HEK293 (cell line): ENCODE measurements around the gene CHD8.
A peak's percentile ranks its signal among the peaks of the same experiment; 100 is the strongest.

Source experiments
- CTCF ChIA-PET: fragments of 350-600 bp; formaldehyde crosslinking; extraction: SDS; loops from one replicate; lab custom pipeline; 2021; ENCODE audit warnings: antibody characterized with exemption; lab: Yijun Ruan, JAX
- POLR2A ChIA-PET: fragments of 300-600 bp; formaldehyde crosslinking; extraction: SDS; loops from one replicate; lab custom pipeline; 2020; ENCODE audit warnings: antibody characterized with exemption, inconsistent platforms; lab: Yijun Ruan, JAX
- H3K27ac ChIP-seq: fragments of 200-500 bp; sonication (Bioruptor generic); 2 replicates; pipeline ENCODE4 v1.5.1; 2014; ENCODE audit warnings: low read depth, low read length, control low read depth, inconsistent platforms; ENCODE audit errors: extremely low read depth
- H3K36me3 ChIP-seq, 2 experiments: fragments of 200-500 bp in 1 of 2; sonication (Bioruptor generic) in 1 of 2; 1 replicate in 1 of 2; 2 replicates in 1 of 2; pipeline ENCODE4 v1.5.1; 2014 to 2017; ENCODE audit warnings: inconsistent platforms in 2 of 2, low read length in 2 of 2; ENCODE audit not compliant: control insufficient read depth in 2 of 2, insufficient read depth in 1 of 2
- H3K4me1 ChIP-seq: fragments of 200-500 bp; sonication (Bioruptor generic); 2 replicates; pipeline ENCODE4 v1.5.1; 2014; ENCODE audit warnings: mild to moderate bottlenecking, low read length, inconsistent platforms; ENCODE audit not compliant: control insufficient read depth, insufficient read depth
- H3K4me3 ChIP-seq: 2 replicates; pipeline ENCODE4 v1.5.1; 2011; ENCODE audit warnings: low read depth, mild to moderate bottlenecking, control low read depth, low read length, moderate library complexity
- H3K9me3 ChIP-seq: fragments of 200-500 bp; sonication (Bioruptor generic); 2 replicates; pipeline ENCODE4 v1.5.1; 2014; ENCODE audit warnings: low read depth, low read length, inconsistent platforms; ENCODE audit not compliant: control insufficient read depth, insufficient read depth
- ATF2 ChIP-seq: fragments of 450-650 bp; formaldehyde crosslinking; IDR thresholded peaks from 2 replicates; pipeline ENCODE4 v1.5.1; 2016; ENCODE audit warnings: missing biosample characterization, missing genetic modification characterization, low read depth
- IKZF3 ChIP-seq: fragments of 450-650 bp; IDR thresholded peaks from 2 replicates; pipeline ENCODE4 v1.5.0; 2018; ENCODE audit warnings: missing biosample characterization, mild to moderate bottlenecking, missing genetic modification characterization, moderate library complexity
- OSR2 ChIP-seq: fragments of 450-650 bp; formaldehyde crosslinking; IDR thresholded peaks from 2 replicates; pipeline ENCODE4 v1.5.1; 2016; ENCODE audit warnings: missing biosample characterization, missing genetic modification characterization
- PRDM1 ChIP-seq: fragments of 450-650 bp; formaldehyde crosslinking; IDR thresholded peaks from 2 replicates; pipeline ENCODE4; 2016; ENCODE audit warnings: missing biosample characterization, missing genetic modification characterization
- PRDM6 ChIP-seq: fragments of 450-650 bp; formaldehyde crosslinking; IDR thresholded peaks from 2 replicates; pipeline ENCODE4 v1.5.1; 2017; ENCODE audit warnings: missing biosample characterization, missing genetic modification characterization
- REPIN1 ChIP-seq: fragments of 450-650 bp; formaldehyde crosslinking; IDR thresholded peaks from 2 replicates; pipeline ENCODE4 v1.5.1; 2017; ENCODE audit warnings: missing biosample characterization, missing genetic modification characterization, low read depth
- SCRT1 ChIP-seq: fragments of 450-650 bp; formaldehyde crosslinking; IDR thresholded peaks from 2 replicates; pipeline ENCODE4 v1.5.1; 2016; ENCODE audit warnings: missing biosample characterization, missing genetic modification characterization, borderline replicate concordance
- ZBTB8A ChIP-seq: fragments of 450-650 bp; formaldehyde crosslinking; IDR thresholded peaks from 2 replicates; pipeline ENCODE4 v1.5.1; 2016; ENCODE audit warnings: missing biosample characterization, missing genetic modification characterization
- ZNF138 ChIP-seq: fragments of 450-650 bp; formaldehyde crosslinking; IDR thresholded peaks from 2 replicates; pipeline ENCODE4 v1.5.1; 2016; ENCODE audit warnings: missing biosample characterization, missing genetic modification characterization, borderline replicate concordance
- ZNF148 ChIP-seq: fragments of 450-650 bp; formaldehyde crosslinking; IDR thresholded peaks from 2 replicates; pipeline ENCODE4 v1.5.0; 2017; ENCODE audit warnings: missing biosample characterization, missing genetic modification characterization, borderline replicate concordance
- ZNF239 ChIP-seq: fragments of 450-650 bp; formaldehyde crosslinking; IDR thresholded peaks from 2 replicates; pipeline ENCODE4 v1.5.1; 2016; ENCODE audit warnings: missing biosample characterization, missing genetic modification characterization
- ZNF248 ChIP-seq: fragments of 450-650 bp; formaldehyde crosslinking; IDR thresholded peaks from 2 replicates; pipeline ENCODE4 v1.5.1; 2017; ENCODE audit warnings: missing biosample characterization, missing genetic modification characterization
- ZNF274 ChIP-seq, 2 experiments: fragments of 200-500 bp in 1 of 2; fragments of 450-650 bp in 1 of 2; sonication (Bioruptor generic) in 1 of 2; formaldehyde crosslinking in 1 of 2; IDR thresholded peaks; 2 replicates each; pipeline versions ENCODE4 v1.5.1 to v1.6.1; 2014 to 2016; ENCODE audit warnings: borderline replicate concordance in 1 of 2, inconsistent platforms in 1 of 2, low read length in 1 of 2, missing biosample characterization in 1 of 2, missing genetic modification characterization in 1 of 2
- ZNF292 ChIP-seq: fragments of 450-650 bp; formaldehyde crosslinking; IDR thresholded peaks from 2 replicates; pipeline ENCODE4 v1.5.1; 2016; ENCODE audit warnings: low read depth, missing biosample characterization, missing genetic modification characterization, borderline replicate concordance
- ZNF311 ChIP-seq: fragments of 450-650 bp; formaldehyde crosslinking; IDR thresholded peaks from 2 replicates; pipeline ENCODE4 v1.5.1; 2017; ENCODE audit warnings: missing biosample characterization, missing genetic modification characterization, borderline replicate concordance
- ZNF341 ChIP-seq: fragments of 450-650 bp; formaldehyde crosslinking; IDR thresholded peaks from 2 replicates; pipeline ENCODE4; 2016; ENCODE audit warnings: low read depth, missing biosample characterization, missing genetic modification characterization
- ZNF544 ChIP-seq: fragments of 450-650 bp; formaldehyde crosslinking; IDR thresholded peaks from 2 replicates; pipeline ENCODE4 v1.5.0; 2017; ENCODE audit warnings: missing biosample characterization, missing genetic modification characterization
- ZNF558 ChIP-seq: fragments of 450-650 bp; formaldehyde crosslinking; IDR thresholded peaks from 2 replicates; pipeline ENCODE4 v1.5.1; 2016; ENCODE audit warnings: missing biosample characterization, missing genetic modification characterization
- ZNF580 ChIP-seq: fragments of 450-650 bp; formaldehyde crosslinking; IDR thresholded peaks from 2 replicates; pipeline ENCODE4 v1.5.1; 2016; ENCODE audit warnings: missing biosample characterization, missing genetic modification characterization
- ZNF600 ChIP-seq: fragments of 450-650 bp; formaldehyde crosslinking; IDR thresholded peaks from 2 replicates; pipeline ENCODE4 v1.5.1; 2016; ENCODE audit warnings: missing biosample characterization, missing genetic modification characterization
- ZNF610 ChIP-seq: fragments of 450-650 bp; formaldehyde crosslinking; IDR thresholded peaks from 2 replicates; pipeline ENCODE4 v1.5.1; 2016; ENCODE audit warnings: missing biosample characterization, missing genetic modification characterization, borderline replicate concordance
- ZNF654 ChIP-seq: fragments of 450-650 bp; formaldehyde crosslinking; IDR thresholded peaks from 2 replicates; pipeline ENCODE4 v1.5.1; 2016; ENCODE audit warnings: low read depth, missing biosample characterization, missing genetic modification characterization
- ZNF660 ChIP-seq: fragments of 450-650 bp; IDR thresholded peaks from 2 replicates; pipeline ENCODE4 v1.5.1; 2018; ENCODE audit warnings: missing biosample characterization, mild to moderate bottlenecking, missing genetic modification characterization
- ZNF701 ChIP-seq: fragments of 450-650 bp; formaldehyde crosslinking; IDR thresholded peaks from 2 replicates; pipeline ENCODE4 v1.5.1; 2016; ENCODE audit warnings: missing biosample characterization, missing genetic modification characterization
- ZNF843 ChIP-seq: fragments of 450-650 bp; formaldehyde crosslinking; IDR thresholded peaks from 2 replicates; pipeline ENCODE4 v1.5.1; 2016; ENCODE audit warnings: missing biosample characterization, missing genetic modification characterization
- ZSCAN30 ChIP-seq: fragments of 450-650 bp; IDR thresholded peaks from 2 replicates; pipeline ENCODE4 v1.5.1; 2018; ENCODE audit warnings: missing biosample characterization, mild to moderate bottlenecking, missing genetic modification characterization, moderate library complexity
- ZSCAN4 ChIP-seq: fragments of 450-650 bp; formaldehyde crosslinking; IDR thresholded peaks from 2 replicates; pipeline ENCODE4 v1.5.1; 2017; ENCODE audit warnings: missing biosample characterization, missing genetic modification characterization
- ZXDB ChIP-seq: fragments of 450-650 bp; formaldehyde crosslinking; IDR thresholded peaks from 2 replicates; pipeline ENCODE4 v1.5.1; 2016; ENCODE audit warnings: missing biosample characterization, missing genetic modification characterization

CHD8 gene

GRCh38 chr14:21352587-21352986 lies 103.3 kb downstream of the CHD8 start (continued):
- TF ChIP-seq ZNF248 (tag by site-specific recombination) = no peak
- TF ChIP-seq ZSCAN4 (tag by site-specific recombination) = no peak
- TF ChIP-seq ZNF138 (tag by site-specific recombination) = no peak

- ChIA-PET POLR2A (no interaction called here), CTCF (no interaction called here)
- peaks cover 49 to 50% of the 10 kb centered on the region in 2 experiments for H3K36me3 ChIP-seq
- H3K9me3 ChIP-seq = no peaks in the 10 kb centered on the region
- H3K27ac ChIP-seq = no peak overlapping the region
- H3K4me1 ChIP-seq = no peaks in the 10 kb centered on the region
- no peak overlapping the region for H3K4me3 ChIP-seq
- TF ChIP-seq ZNF248 (tag by site-specific recombination) (no peak), ZNF544 (no peak), ZNF148 (tag by site-specific recombination) (no peak), ZNF311 (tag by site-specific recombination) (no peak), ATF2 (no peak), ZNF600 (tag by site-specific recombination) (peak; percentile 66; the same call in 1 of the 2 replicates), PRDM6 (tag by site-specific recombination) (peak; percentile 58), ZNF580 (tag by site-specific recombination) (no peak), ZNF701 (tag by site-specific recombination) (no peak), ZNF292 (tag by site-specific recombination) (no peak), OSR2 (tag by site-specific recombination) (0 out of 2 replicates have a peak, but pooled peaks have one; percentile 17), SCRT1 (no peak), ZNF843 (tag by site-specific recombination) (no peak), ZNF654 (tag by site-specific recombination) (no peak), ZNF239 (tag by site-specific recombination) (no peak), IKZF3 (tag by site-specific recombination) (peak; percentile 57; the same call in 1 of the 2 replicates), ZNF341 (tag by site-specific recombination) (no peak), ZNF274 (IDR thresholded peaks at IDR 0.05; ENCODE audit: low read length) (no peak), ZNF274 (tag by site-specific recombination; IDR thresholded peaks at IDR 0.05; ENCODE audit: borderline replicate concordance) (no peak), PRDM1 (tag by site-specific recombination) (no peak), ZNF660 (tag by site-specific recombination) (no peak), ZSCAN30 (no peak), ZNF610 (tag by site-specific recombination) (no peak), ZXDB (tag by site-specific recombination) (no peak), REPIN1 (tag by site-specific recombination) (no peak), ZBTB8A (0 out of 2 replicates have a peak, but pooled peaks have one; percentile 12), ZNF558 (tag by site-specific recombination) (no peak)
These were observed 105.4 kb downstream of the CHD8 start for GRCh38 chr14:21350539-21350938.
